ENCODE data around the gene VSIG2. TPM values are rescaled to one million over a fixed set of nuclear protein-coding genes. Genes with fewer than 3 reads are reported as not detected.

VSIG2 gene
- polyA plus RNA-seq, 3 donors, result not detected

- Histone ChIP-seq H3K4me1 (ENCODE audit: control insufficient read depth in 1 of 2, insufficient read depth in 2 of 2, low read length in 2 of 2) (peaks cover 54 to 60% of the 10 kb centered on the region in 2 donors), H3K9ac (ENCODE audit: insufficient read depth, low read length, poor library complexity, severe bottlenecking) (no peak overlapping the region), H2AFZ (ENCODE audit: insufficient read depth, low read depth, low read length, poor library complexity, severe bottlenecking) (no peak overlapping the region), H3K27ac (ENCODE audit: low read depth in 1 of 2, low read length in 2 of 2) (no peak overlapping the region), H3K27me3 (ENCODE audit: control insufficient read depth in 2 of 2, insufficient read depth in 2 of 2, low read length in 2 of 2) (peaks cover 0 to 2% of the 10 kb centered on the region in 2 donors), H3K4me3 (replicated peaks in 1 of 3; ENCODE audit: low read depth in 2 of 3, low read length in 3 of 3) (no peak overlapping the region), H3K9me3 (replicated peaks in 1 of 2; ENCODE audit: control insufficient read depth in 1 of 2, insufficient read depth in 1 of 2, low read length in 2 of 2) (no peaks in the 10 kb centered on the region), H3K79me2 (ENCODE audit: insufficient read depth, low read length) (no peaks in the 10 kb centered on the region), H3K36me3 (replicated peaks in 1 of 2; ENCODE audit: control insufficient read depth in 1 of 2, insufficient read depth in 2 of 2, low read length in 2 of 2) (no peaks in the 10 kb centered on the region), H4K20me1 (ENCODE audit: insufficient read depth, low read length) (peaks cover 5% of the 10 kb centered on the region), H3K4me2 (replicated peaks; ENCODE audit: extremely low read depth, low read length, poor library complexity, severe bottlenecking) (no peak overlapping the region)
- Mint-ChIP-seq H3K27ac (no peak overlapping the region), H3K36me3 (peaks cover 2% of the 10 kb centered on the region in 2 donors), H3K4me1 (peaks cover 48% of the 10 kb centered on the region), H3K4me3 (no peak overlapping the region), H3K27me3 (ENCODE audit: low read depth in 3 of 3) (peaks cover 20 to 35% (median 23%) of the 10 kb centered on the region in 3 donors), H3K9me3 (peaks cover 0 to 3% (median 2%) of the 10 kb centered on the region in 7 donors)
- WGBS (ENCODE audit: insufficient coverage), result 99% methylated on average over 6 of the region's 7 CpGs
- intact Hi-C loops (cut with micrococcal nuclease), result no loop called here
- no peak for TF ChIP-seq CTCF (IDR thresholded peaks at IDR 0.05)
- DNase-seq, result no peak
Measured at GRCh38 chr11:124753624-124754023, 1.6 kb upstream of the VSIG2 start.

GRCh38 chr11:124753205-124753604 is 1.1 kb upstream of the VSIG2 start:
- Histone ChIP-seq H3K4me3 (replicated peaks in 1 of 3; ENCODE audit: low read depth in 2 of 3, low read length in 3 of 3) (no peak overlapping the region), H3K9ac (ENCODE audit: insufficient read depth, low read length, poor library complexity, severe bottlenecking) (no peak overlapping the region), H3K27ac (ENCODE audit: low read depth in 1 of 2, low read length in 2 of 2) (no peak overlapping the region), H4K20me1 (ENCODE audit: insufficient read depth, low read length) (peaks cover 5% of the 10 kb centered on the region), H2AFZ (ENCODE audit: insufficient read depth, low read depth, low read length, poor library complexity, severe bottlenecking) (no peak overlapping the region), H3K4me2 (replicated peaks; ENCODE audit: extremely low read depth, low read length, poor library complexity, severe bottlenecking) (no peak overlapping the region), H3K27me3 (ENCODE audit: control insufficient read depth in 2 of 2, insufficient read depth in 2 of 2, low read length in 2 of 2) (no peaks in the 10 kb centered on the region), H3K36me3 (replicated peaks in 1 of 2; ENCODE audit: control insufficient read depth in 1 of 2, insufficient read depth in 2 of 2, low read length in 2 of 2) (no peaks in the 10 kb centered on the region), H3K4me1 (ENCODE audit: control insufficient read depth in 1 of 2, insufficient read depth in 2 of 2, low read length in 2 of 2) (peaks cover 54 to 60% of the 10 kb centered on the region in 2 donors), H3K9me3 (replicated peaks in 1 of 2; ENCODE audit: control insufficient read depth in 1 of 2, insufficient read depth in 1 of 2, low read length in 2 of 2) (no peaks in the 10 kb centered on the region), H3K79me2 (ENCODE audit: insufficient read depth, low read length) (no peaks in the 10 kb centered on the region)
- Mint-ChIP-seq H3K27me3 (ENCODE audit: low read depth in 3 of 3) (peaks cover 17 to 31% (median 20%) of the 10 kb centered on the region in 3 donors), H3K9me3 (peaks cover 0 to 2% (median 0%) of the 10 kb centered on the region in 7 donors), H3K27ac (no peak overlapping the region), H3K4me1 (peaks cover 48% of the 10 kb centered on the region), H3K4me3 (no peak overlapping the region), H3K36me3 (no peaks in the 10 kb centered on the region)
- peak in 2 of 3 donors; percentile 25 to 35 for DNase-seq
- TF ChIP-seq CTCF (IDR thresholded peaks at IDR 0.05), result no peak
- intact Hi-C loops (cut with micrococcal nuclease), result no loop called here
